ENCODE data around the gene FXYD7. TPM values are rescaled to one million over a fixed set of nuclear protein-coding genes. Genes with fewer than 3 reads are reported as not detected.
A peak's percentile ranks its signal among the peaks of the same experiment; 100 is the strongest.

FXYD7 gene
- total RNA-seq, 1 donor from 2014 or later: 3.4 TPM

- no peaks in the 10 kb centered on the region for H3K27me3 ChIP-seq
- no peak for DNase-seq (ENCODE audit: extremely low spot score in 2 of 2)
- no peak overlapping the region for H3K27ac ChIP-seq
- TF ChIP-seq CTCF (IDR thresholded peaks at IDR 0.05): no peak
- no peak for TF ChIP-seq POLR2A (IDR thresholded peaks at IDR 0.05)
- TF ChIP-seq POLR2AphosphoS5 (IDR thresholded peaks at IDR 0.05; ENCODE audit: insufficient read depth in 1 of 2, low read depth in 1 of 2): no peak
- H3K4me3 ChIP-seq: peak overlapping the region in 1 of 2 donors; percentile 41
- H3K36me3 ChIP-seq: no peaks in the 10 kb centered on the region
- intact Hi-C loops (cut with DNase I): no loop called here
- H3K4me1 ChIP-seq: peaks cover 42% of the 10 kb centered on the region
- H3K9me3 ChIP-seq: no peaks in the 10 kb centered on the region
Observed at GRCh38 chr19:35132254-35132653, 10.8 kb upstream of the FXYD7 start.

GRCh38 chr19:35133826-35134225 is 9.2 kb upstream of the FXYD7 start:
- Histone ChIP-seq H3K36me3 (no peaks in the 10 kb centered on the region), H3K4me1 (peaks cover 46% of the 10 kb centered on the region), H3K9me3 (no peaks in the 10 kb centered on the region), H3K4me3 (peak overlapping the region; percentile 41 to 52), H3K27me3 (no peaks in the 10 kb centered on the region), H3K27ac (peak overlapping the region; percentile 96)
- TF ChIP-seq CTCF (IDR thresholded peaks at IDR 0.05): no peak
- no peak for TF ChIP-seq POLR2AphosphoS5 (IDR thresholded peaks at IDR 0.05; ENCODE audit: insufficient read depth in 1 of 2, low read depth in 1 of 2)
- no peak for TF ChIP-seq POLR2A (IDR thresholded peaks at IDR 0.05)
- DNase-seq (ENCODE audit: extremely low spot score in 2 of 2): no peak
- intact Hi-C loops (cut with DNase I): loop anchor here (2.0 kb wide), 1 partner anchor 19 kb away; the partner anchor contains the start of gene FXYD3

- Histone ChIP-seq H3K27me3 (no peaks in the 10 kb centered on the region), H3K27ac (peak within 1 kb of the TSS; percentile 96), H3K4me1 (peaks cover 49% of the 10 kb centered on the region), H3K9me3 (no peaks in the 10 kb centered on the region), H3K4me3 (peak within 1 kb of the TSS; percentile 41 to 52), H3K36me3 (no peaks in the 10 kb centered on the region)
- TF ChIP-seq POLR2AphosphoS5 (IDR thresholded peaks at IDR 0.05; ENCODE audit: insufficient read depth in 1 of 2, low read depth in 1 of 2) (no peak), CTCF (IDR thresholded peaks at IDR 0.05) (no peak), POLR2A (IDR thresholded peaks at IDR 0.05) (no peak)
- no peak for DNase-seq (ENCODE audit: extremely low spot score in 2 of 2)
- intact Hi-C loops (cut with DNase I): loop anchor here (2.0 kb wide), 1 partner anchor 20 kb away; the partner anchor contains the start of gene FXYD3
Observed at GRCh38 chr19:35134601-35135242, 8.3 kb upstream of the FXYD7 start, which contains the start of gene LGI4. Gene LGI4 (minus strand): TSS chr19:35135059. CDS start chr19:35134680, 379 bp downstream.

- H3K27ac ChIP-seq: peak overlapping the region; percentile 96
- H3K4me3 ChIP-seq: peak overlapping the region; percentile 41 to 52
- peaks cover 54% of the 10 kb centered on the region for H3K4me1 ChIP-seq
- TF ChIP-seq POLR2AphosphoS5 (IDR thresholded peaks at IDR 0.05; ENCODE audit: insufficient read depth in 1 of 2, low read depth in 1 of 2) (peak; percentile 43 to 68), CTCF (IDR thresholded peaks at IDR 0.05) (peak; percentile 91 to 97 (median 91)), POLR2A (IDR thresholded peaks at IDR 0.05) (no peak)
- intact Hi-C loops (cut with DNase I): loop anchor here (2.0 kb wide), 1 partner anchor 21 kb away; the partner anchor contains the start of gene FXYD3
- no peaks in the 10 kb centered on the region for H3K9me3 ChIP-seq
- H3K27me3 ChIP-seq: no peaks in the 10 kb centered on the region
- no peak for DNase-seq (ENCODE audit: extremely low spot score in 2 of 2)
- no peaks in the 10 kb centered on the region for H3K36me3 ChIP-seq
Observed at GRCh38 chr19:35135389-35135909, 7.6 kb upstream of the FXYD7 start.

- no peak for TF ChIP-seq POLR2A (IDR thresholded peaks at IDR 0.05)
- no peak for TF ChIP-seq CTCF (IDR thresholded peaks at IDR 0.05)
- TF ChIP-seq POLR2AphosphoS5 (IDR thresholded peaks at IDR 0.05; ENCODE audit: insufficient read depth in 1 of 2, low read depth in 1 of 2): no peak
- peak overlapping the region; percentile 96 for H3K27ac ChIP-seq
- no peaks in the 10 kb centered on the region for H3K36me3 ChIP-seq
- no peak overlapping the region for H3K4me3 ChIP-seq
- peaks cover 47% of the 10 kb centered on the region for H3K4me1 ChIP-seq
- H3K9me3 ChIP-seq: no peaks in the 10 kb centered on the region
- intact Hi-C loops (cut with DNase I): no loop called here
- DNase-seq (ENCODE audit: extremely low spot score in 2 of 2): no peak
- H3K27me3 ChIP-seq: no peaks in the 10 kb centered on the region
Observed at GRCh38 chr19:35136231-35136630, 6.8 kb upstream of the FXYD7 start.
